Cardiac muscle cell (in vitro differentiated cells and primary cell): ENCODE results near the gene CRELD2. TPM values are rescaled to one million over a fixed set of nuclear protein-coding genes. Genes with fewer than 3 reads are reported as not detected.

ENCODE experiments used
- DNase-seq, 2 donors: peaks; one replicate each; pipeline versions ENCODE4 v3.0.0 to v3.0.0-alpha.2; 2010 to 2017; ENCODE audit warnings: low read depth in 1 of 2, low spot score in 1 of 2
- H3K27ac ChIP-seq: fragments of 200-600 bp; sonication (generic); 2 replicates; pipeline ENCODE4 v1.5.1; 2016
- H3K27me3 ChIP-seq: fragments of 200-600 bp; sonication (generic); 2 replicates; pipeline ENCODE4 v1.6.0; 2016; ENCODE audit warnings: control low read depth
- H3K36me3 ChIP-seq: fragments of 200-600 bp; sonication (generic); 2 replicates; pipeline ENCODE4 v1.5.1; 2016; ENCODE audit warnings: control low read depth
- H3K4me1 ChIP-seq: fragments of 200-600 bp; sonication (generic); 2 replicates; pipeline ENCODE4 v1.8.1; 2017; ENCODE audit warnings: low read depth, mild to moderate bottlenecking, mixed run types
- H3K4me3 ChIP-seq: fragments of 200-600 bp; sonication (generic); 2 replicates; pipeline ENCODE4 v1.5.1; 2016; ENCODE audit warnings: mild to moderate bottlenecking
- H3K9me3 ChIP-seq: fragments of 200-600 bp; sonication (generic); 2 replicates; pipeline ENCODE4 v1.5.1; 2017; ENCODE audit warnings: low read depth, mild to moderate bottlenecking, control low read depth
- CTCF ChIP-seq: IDR thresholded peaks from 2 replicates; pipeline ENCODE4 v1.5.1; 2012; ENCODE audit warnings: low read depth, mild to moderate bottlenecking, low read length
- polyA plus RNA-seq: library from polyadenylated mRNA; unstranded; fragments of >200 nt; fragmentation: Nextera tagmentation; extraction: Ambion mirVana; gene quantifications from 2 replicates; pipeline ENCODE4 v1.2.1, GENCODE V29; 2016
- total RNA-seq: library from RNA; depleted of rRNA; stranded (reverse); fragments of >200 nt; gene quantifications from 2 replicates; pipeline ENCODE4 v1.2.3, GENCODE V29; 2016

Gene CRELD2
- total and polyA plus RNA-seq, 2 experiments from 2014 or later: 36.0 to 112 TPM

GRCh38 chr22:49953680-49954344, 35.4 kb downstream of the CRELD2 start:
- no peak overlapping the region for H3K27ac ChIP-seq
- H3K4me1 ChIP-seq: peaks cover 9% of the 10 kb centered on the region
- no peaks in the 10 kb centered on the region for H3K36me3 ChIP-seq

GRCh38 chr22:49954354-49954753, 35.9 kb downstream of the CRELD2 start:
- Histone ChIP-seq H3K27me3 (no peaks in the 10 kb centered on the region), H3K4me3 (no peak overlapping the region), H3K36me3 (no peaks in the 10 kb centered on the region), H3K27ac (no peak overlapping the region), H3K4me1 (peaks cover 10% of the 10 kb centered on the region), H3K9me3 (no peaks in the 10 kb centered on the region)
- no peak for TF ChIP-seq CTCF
- no peak for DNase-seq

More at GRCh38 chr22:49953680-49954344, 35.4 kb downstream of the CRELD2 start:
- Histone ChIP-seq H3K4me3 (no peak overlapping the region), H3K27me3 (no peaks in the 10 kb centered on the region), H3K9me3 (no peaks in the 10 kb centered on the region)
- no peak for TF ChIP-seq CTCF
- DNase-seq: no peak

- Histone ChIP-seq H3K4me3 (no peak overlapping the region), H3K27ac (no peak overlapping the region), H3K27me3 (no peaks in the 10 kb centered on the region), H3K9me3 (no peaks in the 10 kb centered on the region), H3K36me3 (no peaks in the 10 kb centered on the region), H3K4me1 (peaks cover 16% of the 10 kb centered on the region)
- no peak for DNase-seq
- TF ChIP-seq CTCF: no peak
Observed at GRCh38 chr22:49954991-49955580, 36.7 kb downstream of the CRELD2 start.

- H3K27me3 ChIP-seq: no peaks in the 10 kb centered on the region
- no peak for TF ChIP-seq CTCF
- H3K4me1 ChIP-seq: peaks cover 16% of the 10 kb centered on the region
- no peaks in the 10 kb centered on the region for H3K9me3 ChIP-seq
- no peaks in the 10 kb centered on the region for H3K36me3 ChIP-seq
- no peak overlapping the region for H3K27ac ChIP-seq
- H3K4me3 ChIP-seq: no peak overlapping the region
- DNase-seq: no peak
Observed at GRCh38 chr22:49955581-49956417, 37.4 kb downstream of the CRELD2 start.

GRCh38 chr22:49956418-49956770, 38.0 kb downstream of the CRELD2 start:
- Histone ChIP-seq H3K4me3 (no peak overlapping the region), H3K4me1 (peaks cover 16% of the 10 kb centered on the region), H3K27me3 (no peaks in the 10 kb centered on the region), H3K9me3 (no peaks in the 10 kb centered on the region), H3K36me3 (no peaks in the 10 kb centered on the region), H3K27ac (no peak overlapping the region)
- no peak for DNase-seq
- TF ChIP-seq CTCF: no peak
